LoVo (cell line): ENCODE data around the gene CYB5R3.
A peak's percentile ranks its signal among the peaks of the same experiment; 100 is the strongest.
"Not testable (repeated sequence)": the region's sequence is repeated elsewhere in the genome, so short reads cannot be mapped to it uniquely, and the experiment has no call there.

Experiments used
- DNase-seq: peaks from one replicate; pipeline ENCODE4 v3.0.0-alpha.2; 2016; ENCODE audit warnings: low spot score

The CYB5R3 gene

GRCh38 chr22:42601879-42602465 is 47.2 kb downstream of the CYB5R3 start:
- no peak for DNase-seq

- DNase-seq = no peak
Measured at GRCh38 chr22:42596863-42597530, 52.2 kb downstream of the CYB5R3 start.

- no peak for DNase-seq
Measured at GRCh38 chr22:42596336-42596735, 52.9 kb downstream of the CYB5R3 start.

GRCh38 chr22:42595434-42595833 is 53.8 kb downstream of the CYB5R3 start:
- no peak for DNase-seq

GRCh38 chr22:42591987-42592386 is 57.2 kb downstream of the CYB5R3 start:
- DNase-seq = no peak

GRCh38 chr22:42587588-42588175 is 61.5 kb downstream of the CYB5R3 start:
- no peak for DNase-seq

- DNase-seq = no peak
Measured at GRCh38 chr22:42586381-42586780, 62.8 kb downstream of the CYB5R3 start.

GRCh38 chr22:42585096-42585495 is 64.1 kb downstream of the CYB5R3 start:
- DNase-seq = no peak

GRCh38 chr22:42584364-42584940 is 64.7 kb downstream of the CYB5R3 start:
- no peak for DNase-seq

- DNase-seq = no peak
Measured at GRCh38 chr22:42582987-42583386, 66.2 kb downstream of the CYB5R3 start.

- peak; percentile 71 for DNase-seq
Measured at GRCh38 chr22:42581762-42582716, 67.2 kb downstream of the CYB5R3 start.

- not testable (repeated sequence) for DNase-seq
Measured at GRCh38 chr22:42581194-42581761, 67.9 kb downstream of the CYB5R3 start.

GRCh38 chr22:42580040-42580439 is 69.2 kb downstream of the CYB5R3 start:
- not testable (repeated sequence) for DNase-seq

GRCh38 chr22:42577623-42578240 is 71.5 kb downstream of the CYB5R3 start:
- no peak for DNase-seq

- not testable (repeated sequence) for DNase-seq
Measured at GRCh38 chr22:42577141-42577540, 72.1 kb downstream of the CYB5R3 start.

- DNase-seq = not testable (repeated sequence)
Measured at GRCh38 chr22:42575996-42576574, 73.1 kb downstream of the CYB5R3 start.

GRCh38 chr22:42574468-42574867 is 74.7 kb downstream of the CYB5R3 start:
- not testable (repeated sequence) for DNase-seq

- DNase-seq = not testable (repeated sequence)
Measured at GRCh38 chr22:42574046-42574445, 75.1 kb downstream of the CYB5R3 start.

GRCh38 chr22:42571068-42571467 is 78.1 kb downstream of the CYB5R3 start:
- not testable (repeated sequence) for DNase-seq

GRCh38 chr22:42570580-42570979 is 78.6 kb downstream of the CYB5R3 start:
- not testable (repeated sequence) for DNase-seq

- DNase-seq = not testable (repeated sequence)
Measured at GRCh38 chr22:42567950-42568349, 81.2 kb downstream of the CYB5R3 start.
